Naive thymus-derived CD8-positive, alpha-beta T cell (primary cell): ENCODE data around the gene SYTL1. TPM values are rescaled to one million over a fixed set of nuclear protein-coding genes. Genes with fewer than 3 reads are reported as not detected.

ENCODE experiments used
- ATAC-seq, 2 donors: fragments of 150-1000 bp; cut with Tn5 transposase in 1 of 2; sonication (Bioruptor Pico), chemical (Tn5 transposase) in 1 of 2; 1 replicate in 1 of 2; 2 replicates in 1 of 2; pipeline ENCODE4 v1.10.0; 2021; ENCODE audit warnings: mild to moderate bottlenecking in 2 of 2, moderate library complexity in 2 of 2
- POLR2A ChIA-PET: fragments of 350-600 bp; sonication (Branson Sonifier 250); formaldehyde crosslinking; loops from one replicate; lab custom pipeline; 2021; ENCODE audit warnings: antibody characterized with exemption; lab: Charles Lee
- DNase-seq, 10 donors: peaks; one replicate each; pipeline versions ENCODE4 v3.0.0 to v3.0.0-alpha.2; 2020 to 2022
- H3K27ac Mint-ChIP-seq, 10 donors: one replicate each; pipeline ENCODE4 v1.8.0; 2020 to 2022; ENCODE audit warnings: mild to moderate bottlenecking in 10 of 10, mixed read lengths in 10 of 10, moderate library complexity in 4 of 10, inconsistent platforms in 1 of 10
- H3K27me3 Mint-ChIP-seq, 5 donors: one replicate each; pipeline ENCODE4 v1.8.0; 2021 to 2022; ENCODE audit warnings: mixed read lengths in 5 of 5
- H3K36me3 Mint-ChIP-seq, 3 donors: one replicate each; pipeline ENCODE4 v1.8.0; 2020 to 2022; ENCODE audit warnings: mixed read lengths in 3 of 3, mild to moderate bottlenecking in 2 of 3, inconsistent platforms in 1 of 3
- H3K4me1 Mint-ChIP-seq, 4 donors: one replicate each; pipeline ENCODE4 v1.8.0; 2021 to 2022; ENCODE audit warnings: mixed read lengths in 4 of 4
- H3K4me3 Mint-ChIP-seq, 10 donors: one replicate each; pipeline ENCODE4 v1.8.0; 2020 to 2022; ENCODE audit warnings: mild to moderate bottlenecking in 10 of 10, mixed read lengths in 10 of 10, moderate library complexity in 6 of 10, inconsistent platforms in 1 of 10
- H3K9me3 Mint-ChIP-seq, 9 donors: one replicate each; pipeline ENCODE4 v1.8.0; 2020 to 2022; ENCODE audit warnings: mixed read lengths in 9 of 9, mild to moderate bottlenecking in 3 of 9, inconsistent platforms in 1 of 9, moderate library complexity in 1 of 9
- polyA plus RNA-seq, 3 donors: library from polyadenylated mRNA; unstranded; fragments of 300-500 nt; fragmentation: Illumina TruSeq; gene quantifications; one replicate each; pipeline ENCODE4 v1.2.3, GENCODE V29; 2021
- total RNA-seq, 8 experiments: library from RNA in 2 of 8; stranded (reverse) in 2 of 8; gene quantifications; one replicate each; pipeline ENCODE4 v1.2.3 and lab custom pipeline; 2021 to 2026

The SYTL1 gene
- total and polyA plus RNA-seq, 5 experiments from 2014 or later: 74.4 to 135 (median 92.3) TPM

DNA sequence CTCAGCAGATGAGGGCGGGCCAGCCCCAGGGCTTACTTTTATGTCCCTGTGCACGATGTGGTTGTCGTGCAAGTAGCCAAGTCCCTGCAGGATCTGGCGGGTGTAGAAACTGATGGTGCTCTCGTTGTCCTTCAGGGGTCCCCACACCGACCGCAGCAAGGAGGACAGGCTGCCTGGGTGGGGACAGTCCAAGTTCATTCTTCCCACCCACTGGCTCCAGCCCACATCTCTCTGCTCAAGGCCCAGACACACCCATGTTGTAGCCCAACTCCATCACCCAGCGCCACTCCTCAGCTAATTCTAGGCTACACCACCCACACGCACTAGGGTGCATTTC lies 18.0 kb downstream of the SYTL1 start:
- POLR2A ChIA-PET: interaction anchor here (1.9 to 9.7 kb wide), 2 partner anchors 11 to 17 kb away, joined by 6 to 142 read pairs; partner anchors contain the start of gene SYTL1
- DNase-seq: no peak
- peak overlapping the region; percentile 64 to 88 (median 79) for H3K4me3 Mint-ChIP-seq
- peaks cover 21 to 66% (median 58%) of the 10 kb centered on the region in 4 donors for H3K4me1 Mint-ChIP-seq
- peak overlapping the region in 9 of 10 donors; percentile 29 to 92 (median 71) for H3K27ac Mint-ChIP-seq
- no peaks in the 10 kb centered on the region for H3K27me3 Mint-ChIP-seq
- H3K9me3 Mint-ChIP-seq: no peaks in the 10 kb centered on the region
- no peaks in the 10 kb centered on the region for H3K36me3 Mint-ChIP-seq
- peak in 1 of 2 donors; percentile 16 for ATAC-seq

DNA sequence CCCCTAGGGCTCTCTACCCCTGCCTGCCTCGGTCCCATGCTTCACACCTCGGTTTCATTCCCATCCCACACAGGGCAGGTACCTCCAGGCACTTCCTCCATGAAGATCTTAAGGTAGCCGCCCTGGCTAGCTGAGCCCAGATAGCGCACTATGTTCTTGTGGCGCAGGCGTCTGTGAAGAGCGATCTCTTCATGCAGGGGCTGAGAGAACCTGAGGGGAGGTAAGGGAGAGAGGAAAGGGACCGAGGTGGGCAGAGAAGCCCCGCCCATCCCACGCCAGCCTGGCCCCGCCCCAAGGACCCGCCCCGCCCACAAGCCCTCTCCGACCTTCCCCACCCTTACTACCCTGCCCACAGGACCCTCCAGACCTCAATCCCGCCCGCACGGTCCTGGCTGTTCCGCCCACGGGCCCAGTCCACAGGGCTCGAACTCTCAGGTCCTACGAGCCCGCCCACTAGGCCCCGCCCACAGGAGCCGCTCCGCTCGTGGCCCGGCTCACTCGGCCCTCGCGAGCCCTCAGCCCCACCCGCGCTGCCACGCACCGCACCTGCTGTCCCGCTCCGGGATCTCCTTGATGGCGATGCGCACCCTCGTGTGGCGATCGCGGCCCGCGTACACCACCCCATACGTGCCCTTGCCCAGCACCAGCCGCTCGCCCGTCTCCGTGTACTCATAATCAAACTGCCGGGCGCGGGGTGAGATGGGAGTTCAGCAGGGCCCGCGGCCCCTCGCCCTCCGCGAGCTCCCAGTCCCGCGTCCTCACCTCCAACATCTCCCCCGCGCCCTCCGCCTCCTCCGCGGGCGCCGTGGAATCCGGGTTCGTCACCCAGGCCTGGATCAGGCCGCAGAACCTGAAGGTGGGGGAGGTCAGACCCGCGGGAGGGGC lies 18.6 kb downstream of the SYTL1 start:
- Mint-ChIP-seq H3K9me3 (no peaks in the 10 kb centered on the region), H3K4me1 (peaks cover 22 to 68% (median 61%) of the 10 kb centered on the region in 4 donors), H3K36me3 (no peaks in the 10 kb centered on the region), H3K27ac (peak overlapping the region in 9 of 10 donors; percentile 46 to 92 (median 71)), H3K27me3 (no peaks in the 10 kb centered on the region), H3K4me3 (peak overlapping the region; percentile 64 to 88 (median 79))
- ATAC-seq (peak; percentile 8 to 51), DNase-seq (peak in 5 of 10 donors; percentile 28 to 61 (median 30))
- POLR2A ChIA-PET: interaction anchor here (1.9 to 9.7 kb wide), 2 partner anchors 11 to 18 kb away, joined by 6 to 142 read pairs; partner anchors contain the start of gene SYTL1

DNA sequence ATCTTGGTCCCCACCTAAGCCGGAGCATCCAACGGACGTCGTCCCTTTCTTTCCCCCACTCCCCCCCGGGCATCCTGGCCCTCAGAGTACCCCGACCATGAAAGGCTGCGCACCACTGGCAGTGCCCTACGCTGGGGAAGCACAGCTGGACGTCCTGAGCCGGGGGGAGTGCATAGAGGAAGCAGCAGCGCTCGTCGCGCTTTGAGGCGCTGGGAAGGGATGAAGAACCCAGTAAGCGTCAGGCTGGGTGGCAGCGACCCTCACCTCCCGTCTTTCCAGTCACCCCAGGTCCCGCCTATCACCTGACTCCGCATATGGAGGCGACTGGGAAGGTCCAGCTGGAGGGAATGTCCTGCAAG lies 19.2 kb downstream of the SYTL1 start:
- no peaks in the 10 kb centered on the region for H3K9me3 Mint-ChIP-seq
- no peak for DNase-seq
- POLR2A ChIA-PET: interaction anchor here (1.3 to 1.9 kb wide), 2 partner anchors 12 to 22 kb away, joined by 3 to 6 read pairs; partner anchors contain the start of gene CD164L2
- peak overlapping the region in 9 of 10 donors; percentile 40 to 88 (median 72) for H3K4me3 Mint-ChIP-seq
- peak overlapping the region in 2 of 10 donors; percentile 19 to 25 for H3K27ac Mint-ChIP-seq
- no peak for ATAC-seq
- peaks cover 25 to 66% (median 61%) of the 10 kb centered on the region in 4 donors for H3K4me1 Mint-ChIP-seq
- no peaks in the 10 kb centered on the region for H3K27me3 Mint-ChIP-seq
- H3K36me3 Mint-ChIP-seq: no peaks in the 10 kb centered on the region

DNA sequence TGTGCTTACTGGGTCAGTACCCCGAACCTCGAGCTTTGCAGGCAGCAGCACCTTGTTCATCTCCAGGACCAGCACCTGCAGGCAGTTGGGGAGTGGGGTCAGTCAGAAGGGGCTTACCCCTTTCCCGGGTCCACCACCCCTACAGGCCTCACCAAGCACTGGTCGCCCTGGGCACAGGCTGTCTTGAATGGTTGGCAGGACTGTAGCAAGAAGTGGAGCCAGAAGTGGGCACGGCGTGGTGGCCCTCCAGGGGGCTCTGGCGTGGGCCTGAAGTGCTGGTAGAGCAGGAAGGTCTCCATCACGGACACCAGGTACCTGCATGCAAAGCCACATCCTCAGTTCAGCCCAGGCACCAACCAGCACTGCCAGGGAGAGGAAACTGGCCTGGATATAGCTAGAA lies 19.7 kb downstream of the SYTL1 start:
- Mint-ChIP-seq H3K9me3 (no peaks in the 10 kb centered on the region), H3K4me3 (peak overlapping the region in 5 of 10 donors; percentile 18 to 79 (median 45)), H3K27me3 (no peaks in the 10 kb centered on the region), H3K27ac (peak overlapping the region in 1 of 10 donors; percentile 41), H3K36me3 (no peaks in the 10 kb centered on the region), H3K4me1 (peaks cover 25 to 62% (median 58%) of the 10 kb centered on the region in 4 donors)
- DNase-seq: no peak
- ATAC-seq: no peak
- POLR2A ChIA-PET: interaction anchor here (0.6 to 1.9 kb wide), 3 partner anchors 9 to 21 kb away, joined by 3 to 6 read pairs (median 3); partner anchors contain the start of gene CD164L2

DNA sequence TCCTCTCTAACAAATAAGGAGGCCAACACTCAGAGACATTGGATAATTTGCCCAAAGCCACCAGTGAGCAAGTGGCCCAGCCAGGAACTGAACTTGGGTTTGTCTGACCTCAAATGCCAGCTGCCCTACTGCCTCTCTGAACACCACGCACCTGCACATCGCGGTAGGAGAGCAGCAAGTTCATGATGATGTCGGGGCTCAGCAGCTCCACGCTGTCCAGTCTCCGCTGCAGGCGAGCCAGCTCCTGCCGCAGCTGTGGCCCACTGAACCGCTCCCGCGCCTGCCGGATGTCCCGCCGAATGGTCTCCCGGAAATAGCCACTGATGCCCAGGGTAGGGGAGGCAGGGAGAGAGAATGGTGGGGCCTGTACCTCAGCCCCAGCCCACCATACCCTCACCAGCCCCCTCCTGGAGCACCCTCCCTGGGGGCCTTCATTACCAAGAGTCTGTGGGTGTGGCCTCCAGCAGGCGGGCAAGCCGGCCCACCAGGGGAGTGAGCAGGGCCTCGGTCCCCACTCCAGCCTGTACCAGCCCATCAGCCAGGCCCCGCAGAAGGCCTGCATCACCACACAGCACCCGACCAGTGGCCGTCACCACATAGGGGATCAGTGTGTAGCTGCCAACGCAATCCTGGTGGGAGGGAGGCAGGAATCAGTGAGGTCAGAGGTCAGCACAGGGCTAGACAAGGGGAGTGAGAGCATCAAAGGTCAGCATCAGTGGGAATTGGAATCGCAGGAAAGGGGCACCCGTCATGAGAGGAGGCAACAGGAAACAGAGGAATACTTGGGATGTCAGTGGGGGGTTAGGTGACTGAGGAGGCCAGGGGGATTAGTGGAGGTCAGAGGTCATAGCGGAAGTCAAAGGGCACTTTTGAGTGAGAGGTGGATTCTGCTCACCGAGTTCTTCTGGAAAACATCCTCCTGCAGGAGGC lies 22.2 kb downstream of the SYTL1 start:
- H3K27ac Mint-ChIP-seq: peak overlapping the region in 2 of 10 donors; percentile 28 to 71
- H3K9me3 Mint-ChIP-seq: no peaks in the 10 kb centered on the region
- DNase-seq (no peak), ATAC-seq (no peak)
- H3K4me1 Mint-ChIP-seq: peaks cover 25 to 58% (median 48%) of the 10 kb centered on the region in 4 donors
- H3K27me3 Mint-ChIP-seq: no peaks in the 10 kb centered on the region
- peak overlapping the region in 7 of 10 donors; percentile 38 to 78 (median 50) for H3K4me3 Mint-ChIP-seq
- H3K36me3 Mint-ChIP-seq: no peaks in the 10 kb centered on the region
- POLR2A ChIA-PET: interaction anchor here (0.5 to 3.2 kb wide), 2 partner anchors 7 to 26 kb away, joined by 3 to 31 read pairs; no protein-coding TSS in a partner anchor

DNA sequence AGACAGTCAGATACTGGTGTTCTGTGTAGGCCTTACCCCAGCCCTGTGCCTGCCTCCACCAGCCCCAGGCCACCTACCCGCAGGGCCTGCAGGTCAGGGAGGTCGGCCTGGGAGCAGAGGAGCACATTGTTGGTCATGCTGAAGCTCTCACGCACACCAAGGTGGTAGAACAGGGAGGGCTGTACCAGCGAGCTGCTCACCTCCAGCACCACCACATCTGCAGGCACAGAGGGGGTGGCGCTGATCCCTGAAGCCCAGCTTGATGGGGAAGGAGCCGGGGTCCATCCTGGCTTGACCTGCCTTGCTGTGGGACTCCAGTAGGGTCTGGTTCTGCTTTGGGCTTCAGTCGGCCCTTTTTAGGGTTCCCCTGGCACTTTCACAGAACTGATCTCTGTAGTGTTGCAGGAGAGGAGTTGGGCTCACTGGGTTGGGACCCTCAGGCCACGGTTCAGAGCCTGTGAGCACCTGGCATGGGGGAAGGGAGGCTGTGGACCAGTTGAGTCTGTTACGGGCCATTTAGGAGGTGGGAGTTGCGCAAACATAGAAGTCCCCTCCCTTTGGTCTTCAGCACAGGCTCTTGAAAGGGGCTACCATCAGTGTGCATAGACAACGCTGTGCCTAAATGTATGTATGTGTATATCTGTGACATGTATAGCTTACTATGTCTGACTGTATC lies 23.0 kb downstream of the SYTL1 start:
- DNase-seq (no peak), ATAC-seq (no peak)
- POLR2A ChIA-PET: interaction anchor here (0.5 to 3.2 kb wide), 7 partner anchors 8 to 43 kb away, joined by 3 to 31 read pairs (median 8); partner anchors contain the start of gene SYTL1
- peak overlapping the region in 6 of 10 donors; percentile 29 to 92 (median 60) for H3K27ac Mint-ChIP-seq
- H3K4me1 Mint-ChIP-seq: peaks cover 18 to 58% (median 47%) of the 10 kb centered on the region in 4 donors
- H3K4me3 Mint-ChIP-seq: peak overlapping the region; percentile 81 to 92 (median 86)
- H3K9me3 Mint-ChIP-seq: no peaks in the 10 kb centered on the region
- H3K36me3 Mint-ChIP-seq: no peaks in the 10 kb centered on the region
- H3K27me3 Mint-ChIP-seq: no peaks in the 10 kb centered on the region

DNA sequence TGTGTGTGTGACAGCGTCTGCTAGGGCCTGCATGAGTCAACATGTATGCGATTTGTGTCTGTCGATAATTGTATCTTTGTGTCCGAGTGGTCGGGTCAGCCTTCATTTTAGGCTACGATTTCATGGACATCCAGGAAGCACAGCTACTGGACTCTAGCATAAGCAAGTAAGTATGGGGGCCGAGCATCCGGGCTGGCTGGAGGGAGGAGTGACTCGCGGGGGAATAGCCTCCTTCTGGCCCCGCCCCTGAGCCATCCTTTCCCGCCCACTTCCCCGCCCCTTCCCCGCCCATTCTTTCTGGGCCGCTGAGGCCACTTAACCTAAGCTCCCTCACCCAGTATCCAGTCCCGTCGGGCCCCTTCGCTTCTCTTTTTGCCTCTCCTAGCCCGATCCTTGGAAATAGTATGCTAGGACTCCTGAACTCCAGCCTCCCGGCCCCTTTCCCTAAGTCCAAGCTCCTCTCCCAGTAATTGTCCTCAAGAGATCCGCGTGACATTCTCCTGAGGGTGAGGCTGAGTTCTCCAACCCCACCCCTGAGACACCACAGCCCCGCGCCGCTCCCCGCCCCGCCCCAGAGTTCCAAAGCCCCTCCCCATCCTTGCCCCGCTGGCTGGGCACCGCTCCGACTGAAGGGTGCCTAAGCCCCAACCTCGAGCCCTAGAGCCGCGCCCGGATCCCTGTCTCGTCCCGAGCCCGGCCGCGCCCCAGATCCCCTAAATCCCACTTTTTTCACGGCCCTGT lies 23.7 kb downstream of the SYTL1 start:
- peaks cover 14 to 55% (median 43%) of the 10 kb centered on the region in 4 donors for H3K4me1 Mint-ChIP-seq
- H3K36me3 Mint-ChIP-seq: no peaks in the 10 kb centered on the region
- peak overlapping the region; percentile 81 to 92 (median 86) for H3K4me3 Mint-ChIP-seq

DNA sequence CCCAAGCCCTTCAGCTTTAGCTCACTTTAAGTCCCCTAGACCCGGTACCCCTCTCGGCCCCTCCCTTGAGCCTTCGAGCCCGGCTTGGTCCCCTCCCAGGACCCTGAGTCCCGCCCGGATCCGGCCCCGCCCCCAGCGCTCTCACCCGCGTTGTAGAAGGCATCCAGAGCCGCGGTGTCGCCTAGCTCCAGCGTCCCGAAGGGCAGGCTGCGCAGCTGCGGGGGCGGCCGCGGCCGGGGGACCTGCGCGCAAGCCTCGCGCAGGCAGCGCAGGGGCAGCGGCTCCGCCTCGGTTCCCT lies 24.2 kb downstream of the SYTL1 start:
- Mint-ChIP-seq H3K4me3 (peak overlapping the region; percentile 81 to 92 (median 86)), H3K36me3 (no peaks in the 10 kb centered on the region), H3K9me3 (no peaks in the 10 kb centered on the region), H3K27ac (peak overlapping the region in 6 of 10 donors; percentile 44 to 92 (median 66)), H3K27me3 (no peaks in the 10 kb centered on the region), H3K4me1 (peaks cover 14 to 49% (median 43%) of the 10 kb centered on the region in 4 donors)
- POLR2A ChIA-PET: interaction anchor here (1.1 to 3.2 kb wide), 6 partner anchors 9 to 37 kb away, joined by 3 to 31 read pairs (median 6); partner anchors contain the start of gene SYTL1
- ATAC-seq (peak; percentile 71 to 76), DNase-seq (peak in 9 of 10 donors; percentile 41 to 84 (median 59))

More for the DNA sequence above, 23.7 kb downstream of the SYTL1 start:
- DNase-seq: peak; percentile 29 to 84 (median 72)
- Mint-ChIP-seq H3K9me3 (no peaks in the 10 kb centered on the region), H3K27ac (peak overlapping the region in 9 of 10 donors; percentile 44 to 92 (median 73)), H3K27me3 (no peaks in the 10 kb centered on the region)
- ATAC-seq: peak; percentile 66 to 67
- POLR2A ChIA-PET: interaction anchor here (0.5 to 3.2 kb wide), 7 partner anchors 8 to 44 kb away, joined by 3 to 31 read pairs (median 8); partner anchors contain the start of gene SYTL1

DNA sequence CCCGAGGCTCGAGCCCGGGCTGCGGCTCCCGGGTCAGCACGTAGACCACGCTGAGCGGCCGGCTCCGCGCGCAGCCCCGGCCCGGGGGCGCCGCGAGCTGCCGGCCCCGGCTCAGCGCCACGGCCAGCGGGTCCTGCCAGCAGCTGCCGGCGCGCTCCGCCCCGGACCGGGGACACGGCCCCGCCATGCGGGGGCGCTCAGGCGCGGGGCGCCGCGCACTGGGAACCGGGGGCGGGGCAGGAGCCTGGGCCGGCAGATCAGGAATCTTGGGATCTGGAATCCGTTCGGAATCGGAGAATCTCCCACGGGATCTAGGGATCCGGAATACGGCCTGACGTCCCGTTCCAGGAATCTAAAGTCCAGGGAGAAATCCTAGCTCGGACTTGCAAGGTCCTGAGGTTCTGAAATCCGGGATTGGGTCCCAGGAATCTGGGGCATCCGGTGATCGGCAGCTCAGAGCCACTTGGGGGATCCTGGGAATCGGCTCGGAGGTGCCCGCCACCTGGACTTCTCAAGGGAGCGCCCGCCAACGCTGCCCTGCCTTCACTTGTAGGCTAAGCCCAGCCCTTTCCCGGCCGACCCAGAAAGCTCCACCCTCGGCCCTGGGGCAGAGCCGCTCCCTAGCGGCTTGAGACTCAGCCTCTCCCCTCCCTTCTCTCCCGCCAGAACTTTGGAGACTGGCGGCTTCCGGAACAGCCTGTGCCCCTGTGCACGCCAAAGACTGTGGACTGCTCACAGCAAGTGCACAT lies 24.8 kb downstream of the SYTL1 start, which contains the start of gene MAP3K6:
Gene MAP3K6, minus strand, starts transcription at position 551 of the 749 bp plus-strand sequence. Its CDS starts 364 bp downstream, at position 187.
- Mint-ChIP-seq H3K9me3 (no peaks in the 10 kb centered on the region), H3K27me3 (no peaks in the 10 kb centered on the region), H3K4me1 (peaks cover 14 to 47% (median 41%) of the 10 kb centered on the region in 4 donors), H3K27ac (peak within 1 kb of the TSS in 8 of 10 donors; percentile 42 to 92 (median 66)), H3K4me3 (peak within 1 kb of the TSS; percentile 81 to 92 (median 86)), H3K36me3 (no peaks in the 10 kb centered on the region)
- POLR2A ChIA-PET: interaction anchor here (2.2 to 3.2 kb wide), 3 partner anchors 10 to 24 kb away, joined by 8 to 31 read pairs (median 9); partner anchors contain the start of gene SYTL1
- DNase-seq (peak in 3 of 10 donors; percentile 41 to 49 (median 43)), ATAC-seq (peak; percentile 55 to 57)

DNA sequence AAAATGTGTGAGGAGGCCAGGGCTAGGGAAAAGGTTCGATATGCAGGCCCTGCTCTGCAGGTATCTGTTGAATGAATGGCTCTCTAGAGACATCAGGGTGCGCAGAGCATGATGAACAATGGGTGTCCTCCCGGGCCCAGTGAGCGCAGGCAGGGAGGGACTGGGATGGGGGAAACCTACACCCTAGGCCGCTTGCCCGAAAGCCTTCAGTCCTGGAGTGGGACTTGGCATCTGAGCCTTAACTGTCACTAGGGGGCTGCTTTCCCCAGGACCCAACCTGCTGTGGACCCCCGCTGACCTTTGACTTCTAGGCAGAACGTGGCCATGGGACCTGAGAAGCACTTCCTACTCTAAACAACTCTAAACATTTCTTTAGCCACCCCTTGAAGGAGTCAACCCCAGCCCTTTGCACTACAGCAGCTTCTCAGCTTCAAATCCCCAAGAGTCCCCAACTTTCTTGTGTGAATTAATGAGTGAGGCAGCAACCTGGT lies 25.4 kb downstream of the SYTL1 start:
- Mint-ChIP-seq H3K4me3 (peak overlapping the region; percentile 68 to 86 (median 81)), H3K4me1 (peaks cover 14 to 50% (median 41%) of the 10 kb centered on the region in 4 donors), H3K9me3 (no peaks in the 10 kb centered on the region), H3K27me3 (no peaks in the 10 kb centered on the region), H3K36me3 (no peaks in the 10 kb centered on the region), H3K27ac (peak overlapping the region in 5 of 10 donors; percentile 6 to 87 (median 42))
- DNase-seq: no peak
- POLR2A ChIA-PET: interaction anchor here (1.2 to 3.2 kb wide), 3 partner anchors 10 to 21 kb away, joined by 5 to 31 read pairs (median 8); no protein-coding TSS in a partner anchor
- no peak for ATAC-seq
